GM12878 (cell line): ENCODE data around the gene CASS4. TPM values are rescaled to one million over a fixed set of nuclear protein-coding genes. Genes with fewer than 3 reads are reported as not detected.

Experiments used
- ATAC-seq: fragments of 200-7000 bp; cut with Tn5 transposase; 3 replicates; pipeline ENCODE4 v1.9.1; 2020; ENCODE audit warnings: mild to moderate bottlenecking, moderate library complexity
- BruUV-seq: library from RNA; stranded (reverse); fragments of 400-500 nt; replicated peaks from 2 replicates; lab custom pipeline; 2021; lab: Mats Ljungman, UMichigan
- CTCF ChIA-PET: fragments of 300-600 bp; sonication (Branson Sonifier 250); formaldehyde crosslinking; extraction: SDS; loops from one replicate; lab custom pipeline; 2021; ENCODE audit warnings: inconsistent platforms; lab: Yijun Ruan, JAX
- POLR2A ChIA-PET: fragments of 350-600 bp; formaldehyde crosslinking; extraction: SDS; loops from one replicate; lab custom pipeline; 2021; ENCODE audit warnings: inconsistent platforms; lab: Charles Lee
- RAD21 ChIA-PET: fragments of 300-600 bp; sonication (Branson Sonifier 250); formaldehyde crosslinking; loops from one replicate; lab custom pipeline; 2023; ENCODE audit warnings: antibody characterized with exemption; ENCODE audit not compliant: unreplicated experiment; lab: Charles Lee
- SMC1A ChIA-PET: fragments of 300-600 bp; sonication (Branson Sonifier 250); formaldehyde crosslinking; loops from one replicate; lab custom pipeline; 2023; ENCODE audit not compliant: unreplicated experiment, uncharacterized antibody; lab: Charles Lee
- DNase-seq: peaks from one replicate; pipeline ENCODE4 v3.0.0-alpha.2; 2011; ENCODE audit warnings: low read depth, low spot score
- FAIRE-seq: peaks from 3 replicates; lab custom pipeline; 2011; peaks lifted over from hg19 to GRCh38; lab: Jason Lieb, UNC
- H2AFZ ChIP-seq: 2 replicates; pipeline ENCODE4 v1.6.0; 2011; ENCODE audit warnings: low read depth, low read length, control low read depth; ENCODE audit not compliant: control insufficient read depth
- H3K27ac ChIP-seq: 2 replicates; pipeline ENCODE4 v1.5.1; 2011; ENCODE audit warnings: control low read depth; ENCODE audit not compliant: control insufficient read depth, insufficient read depth
- H3K27me3 ChIP-seq, 2 experiments: replicated peaks in 1 of 2; 2 replicates each; pipeline versions ENCODE4 v1.6.0 to v1.6.1; 2011; ENCODE audit warnings: low read length in 1 of 2; ENCODE audit not compliant: control insufficient read depth in 2 of 2, insufficient read depth in 2 of 2
- H3K36me3 ChIP-seq, 2 experiments: 2 replicates each; pipeline ENCODE4 v1.5.1; 2011; ENCODE audit warnings: low read length in 1 of 2; ENCODE audit not compliant: control insufficient read depth in 2 of 2, insufficient read depth in 2 of 2
- H3K4me1 ChIP-seq: 2 replicates; pipeline ENCODE4 v1.6.1; 2011; ENCODE audit warnings: mild to moderate bottlenecking, low read length, moderate library complexity, mixed read lengths; ENCODE audit not compliant: control insufficient read depth, insufficient read depth
- H3K4me2 ChIP-seq: 2 replicates; pipeline ENCODE4 v1.6.0; 2011; ENCODE audit warnings: control low read depth; ENCODE audit not compliant: control insufficient read depth, insufficient read depth
- H3K4me3 ChIP-seq: fragments of 200-600 bp; sonication (generic); 2 replicates; pipeline ENCODE4 v1.5.1; 2016
- H3K79me2 ChIP-seq: 2 replicates; pipeline ENCODE4 v1.6.0; 2011; ENCODE audit warnings: low read length; ENCODE audit not compliant: control insufficient read depth, insufficient read depth
- H3K9ac ChIP-seq: 2 replicates; pipeline ENCODE4 v1.8.0; 2011; ENCODE audit warnings: low read length, control low read depth, mixed read lengths; ENCODE audit not compliant: control insufficient read depth, insufficient read depth
- H3K9me3 ChIP-seq: replicated peaks from 3 replicates; pipeline ENCODE4 v1.5.1; 2011; ENCODE audit warnings: mild to moderate bottlenecking, low read length; ENCODE audit not compliant: control insufficient read depth, insufficient read depth
- H4K20me1 ChIP-seq: 2 replicates; pipeline ENCODE4 v1.6.0; 2011; ENCODE audit not compliant: control insufficient read depth, insufficient read depth
- E2F4 ChIP-seq: IDR thresholded peaks from 2 replicates; pipeline ENCODE4 v1.6.1; 2012; ENCODE audit warnings: low read depth, low read length, improper control_type of control experiment
- ETV6 ChIP-seq, 2 experiments: fragments of 450-650 bp in 1 of 2; IDR thresholded peaks in 1 of 2; conservative IDR thresholded peaks in 1 of 2; 2 replicates each; pipeline ENCODE4 v1.6.1; 2014; ENCODE audit warnings: antibody characterized with exemption in 1 of 2, borderline replicate concordance in 1 of 2, low read depth in 1 of 2, mild to moderate bottlenecking in 1 of 2, moderate library complexity in 1 of 2
- GABPA ChIP-seq: IDR thresholded peaks from 2 replicates; pipeline ENCODE4 v1.6.1; 2014; ENCODE audit warnings: antibody characterized with exemption, low read depth, mild to moderate bottlenecking, inconsistent platforms
- GATAD2B ChIP-seq: fragments of 450-650 bp; conservative IDR thresholded peaks from 2 replicates; pipeline ENCODE4 v1.6.1; 2017; ENCODE audit warnings: low read depth, mild to moderate bottlenecking, moderate library complexity
- IKZF1 ChIP-seq: fragments of 450-650 bp; conservative IDR thresholded peaks from 2 replicates; pipeline ENCODE4 v1.6.1; 2017; ENCODE audit warnings: antibody characterized with exemption, mild to moderate bottlenecking
- NRF1 ChIP-seq: conservative IDR thresholded peaks from 2 replicates; pipeline ENCODE4 v1.6.1; 2011; ENCODE audit warnings: mild to moderate bottlenecking, low read depth, low read length, improper control_type of control experiment
- PBX3 ChIP-seq: IDR thresholded peaks from 2 replicates; pipeline ENCODE4 v1.6.1; 2011; ENCODE audit warnings: mild to moderate bottlenecking, low read depth, low read length, moderate library complexity; ENCODE audit not compliant: insufficient replicate concordance
- PML ChIP-seq: IDR thresholded peaks from 2 replicates; pipeline ENCODE4 v1.6.1; 2012; ENCODE audit warnings: low read length, inconsistent platforms
- POLR2A ChIP-seq: IDR thresholded peaks from 2 replicates; pipeline ENCODE4 v1.6.1; 2011; ENCODE audit warnings: low read depth, mild to moderate bottlenecking, low read length
- POLR2AphosphoS2 ChIP-seq: IDR thresholded peaks from 2 replicates; pipeline ENCODE4 v1.6.1; 2011; ENCODE audit warnings: low read depth, mild to moderate bottlenecking, low read length, improper control_type of control experiment, moderate library complexity
- RCOR1 ChIP-seq: conservative IDR thresholded peaks from 2 replicates; pipeline ENCODE4 v1.6.1; 2012; ENCODE audit warnings: low read depth, low read length, improper control_type of control experiment
- ZNF217 ChIP-seq: fragments of 450-650 bp; IDR thresholded peaks from 2 replicates; pipeline ENCODE4 v1.6.1; 2017; ENCODE audit warnings: antibody characterized with exemption, mild to moderate bottlenecking
- WGBS: methylation state at CpG from one replicate; pipeline ENCODE4 v1.1.6; 2016; ENCODE audit warnings: low lambda C conversion rate; ENCODE audit not compliant: insufficient replicate concordance, insufficient coverage; ENCODE audit errors: missing lambda C conversion rate; 5-methylcytosine and 5-hydroxymethylcytosine counted together
- in situ Hi-C: fragments of 300-500 bp; cut with MboI; formaldehyde crosslinking; loops from 9 replicates; pipeline ENCODE4 v1.14.3; 2018; ENCODE audit warnings: mixed read lengths
- intact Hi-C: fragments of 100-400 bp; cut with micrococcal nuclease; formaldehyde crosslinking; loops from one replicate; pipeline ENCODE4 v1.14.2; 2022; ENCODE audit not compliant: unreplicated experiment
- polyA plus RNA-seq, 11 experiments: library from polyadenylated mRNA; depleted of rRNA in 4 of 11; unstranded in 6 of 11; stranded (reverse) in 5 of 11; fragments of >200 nt; fragmentation: Nextera tagmentation in 4 of 11; fragmentation: Illumina TruSeq in 1 of 11; extraction: Ambion mirVana in 4 of 11; extraction: Trizol in 1 of 11; gene quantifications; 1 replicate in 1 of 11; 2 replicates in 10 of 11; pipeline versions ENCODE4 v1.2.1 to v1.2.3, GENCODE V29; 2011 to 2016; ENCODE audit warnings: inconsistent platforms in 2 of 11, missing spikeins in 2 of 11, low read depth in 1 of 11
- total RNA-seq, 4 experiments: library from RNA; depleted of rRNA in 3 of 4; stranded (reverse); fragments of >200 nt in 3 of 4; fragmentation: Illumina TruSeq in 1 of 4; extraction: Trizol in 1 of 4; gene quantifications; 2 replicates each; pipeline versions ENCODE4 v1.2.1 to v1.2.3, GENCODE V29; 2013 to 2021

Gene CASS4
- total and polyA plus RNA-seq, 10 of the 15 experiments (the other 5 are each of a cell fraction or from before 2014, with no cell fraction given): 0.04 to 0.24 (median 0.11) TPM; not detected in 1

- RAD21 ChIA-PET: no interaction called here
- Histone ChIP-seq H3K4me1 (no peaks in the 10 kb centered on the region), H2AFZ (no peak overlapping the region), H4K20me1 (no peaks in the 10 kb centered on the region), H3K36me3 (peaks cover 0 to 2% of the 10 kb centered on the region in 2 experiments; a peak in 1 of 4 replicates), H3K9me3 (no peaks in the 10 kb centered on the region), H3K27me3 (no peaks in the 10 kb centered on the region), H3K79me2 (no peaks in the 10 kb centered on the region), H3K4me3 (no peak overlapping the region), H3K4me2 (no peak overlapping the region), H3K9ac (no peak overlapping the region), H3K27ac (no peak overlapping the region)
- POLR2A ChIA-PET: no interaction called here
- DNase-seq (no peak), FAIRE-seq (no peak), ATAC-seq (no peak)
- intact Hi-C loops (no loop called here), in situ Hi-C loops (no loop called here)
- no peak for TF ChIP-seq GATAD2B
- no peak for TF ChIP-seq E2F4
- TF ChIP-seq ZNF217: no peak
- no peak for TF ChIP-seq POLR2AphosphoS2
- TF ChIP-seq IKZF1: no peak
- TF ChIP-seq PML: no peak
- no peak for TF ChIP-seq ETV6 (conservative IDR thresholded peaks at IDR 0.05 in 1 of 2, IDR thresholded peaks at IDR 0.05 in 1 of 2; ENCODE audit: borderline replicate concordance in 1 of 2, low read depth in 1 of 2)
- no peak for TF ChIP-seq PBX3
- no peak for TF ChIP-seq POLR2A
- no peak for TF ChIP-seq NRF1
- TF ChIP-seq GABPA: no peak
- TF ChIP-seq RCOR1: no peak
- CTCF ChIA-PET: interaction anchor here (3.7 kb wide), 1 partner anchor 109 kb away, joined by 12 read pairs; no protein-coding TSS in a partner anchor
- WGBS: 100% methylated on average over 8 of the region's 8 CpGs
- BruUV-seq: no TSS peak
- SMC1A ChIA-PET: no interaction called here
These were observed 91.9 kb downstream of the CASS4 start for GRCh38 chr20:56503916-56504315.
